B cell (primary cell): ENCODE results near the gene TFF2.

Experiments used
- CTCF ChIP-seq: fragments of 200-600 bp; IDR thresholded peaks from one replicate; pipeline ENCODE4 v1.8.0; 2022; ENCODE audit warnings: antibody characterized with exemption, mild to moderate bottlenecking
- EZH2 ChIP-seq: IDR thresholded peaks from 2 replicates; pipeline ENCODE4 v1.6.1; 2012; ENCODE audit warnings: borderline replicate concordance, low read depth, mild to moderate bottlenecking, moderate library complexity, low read length; ENCODE audit not compliant: insufficient read depth, poor library complexity, severe bottlenecking

GRCh38 chr21:42320791-42321190 is 30.0 kb downstream of the TFF2 start:
- TF ChIP-seq CTCF = no peak
- no peak for TF ChIP-seq EZH2
